Large intestine (tissue), 3 donors: ENCODE measurements around the gene TRIM56. TPM values are rescaled to one million over a fixed set of nuclear protein-coding genes. Genes with fewer than 3 reads are reported as not detected.
"Not testable (repeated sequence)": the region's sequence is repeated elsewhere in the genome, so short reads cannot be mapped to it uniquely, and the experiment has no call there.

Source experiments
- DNase-seq, 2 donors: peaks; one replicate each; pipeline versions ENCODE4 v3.0.0 to v3.0.0-alpha.2; 2013
- H3K27ac ChIP-seq: one replicate; pipeline ENCODE4 v1.5.1; 2013; ENCODE audit warnings: low read length
- H3K27me3 ChIP-seq: 2 replicates; pipeline ENCODE4 v1.6.1; 2013; ENCODE audit warnings: low read length; ENCODE audit not compliant: control insufficient read depth, insufficient read depth
- H3K36me3 ChIP-seq: 2 replicates; pipeline ENCODE4 v1.6.1; 2013; ENCODE audit warnings: low read length; ENCODE audit not compliant: control insufficient read depth, insufficient read depth
- H3K4me1 ChIP-seq: one replicate; pipeline ENCODE4 v1.6.1; 2013; ENCODE audit warnings: low read length; ENCODE audit not compliant: control insufficient read depth, insufficient read depth
- H3K4me3 ChIP-seq: one replicate; pipeline ENCODE4 v1.5.1; 2013; ENCODE audit warnings: low read length
- H3K9me3 ChIP-seq: one replicate; pipeline ENCODE4 v1.6.1; 2013; ENCODE audit warnings: mild to moderate bottlenecking, low read depth, low read length, moderate library complexity; ENCODE audit not compliant: control insufficient read depth
- WGBS: methylation state at CpG from one replicate; pipeline ENCODE4 v1.1.5; 2013; ENCODE audit warnings: low lambda C conversion rate; ENCODE audit not compliant: insufficient coverage; 5-methylcytosine and 5-hydroxymethylcytosine counted together
- polyA plus RNA-seq: library from polyadenylated mRNA; unstranded; fragments of 120-200 nt; gene quantifications from one replicate; pipeline ENCODE4 v1.2.1, GENCODE V29; 2013

Gene TRIM56
- polyA plus RNA-seq, 1 donor = 25.6 TPM

GRCh38 chr7:101121631-101121990 lies 36.3 kb downstream of the TRIM56 start:
- not testable (repeated sequence) for H3K9me3 ChIP-seq, DNase-seq, H3K4me3 ChIP-seq, H3K36me3 ChIP-seq
- peaks cover 30% of the 10 kb centered on the region for H3K27me3 ChIP-seq
- peak overlapping the region; percentile 83 for H3K27ac ChIP-seq
- WGBS = no CpG with 5 or more reads among the region's 9 CpGs
- peaks cover 22% of the 10 kb centered on the region for H3K4me1 ChIP-seq

- no peaks in the 10 kb centered on the region for H3K9me3 ChIP-seq
- no peaks in the 10 kb centered on the region for H3K36me3 ChIP-seq
- H3K27me3 ChIP-seq = peaks cover 33% of the 10 kb centered on the region
- H3K4me3 ChIP-seq = peak overlapping the region; percentile 30
- DNase-seq = peak; percentile 81 to 86
- peaks cover 28% of the 10 kb centered on the region for H3K4me1 ChIP-seq
- 3% methylated on average over 5 of the region's 17 CpGs for WGBS
- H3K27ac ChIP-seq = peak overlapping the region; percentile 83
These were observed 37.0 kb downstream of the TRIM56 start for GRCh38 chr7:101121991-101122932.

GRCh38 chr7:101122933-101123702 lies 37.8 kb downstream of the TRIM56 start:
- H3K4me1 ChIP-seq = peaks cover 29% of the 10 kb centered on the region

GRCh38 chr7:101123703-101124068 lies 38.4 kb downstream of the TRIM56 start:
- Histone ChIP-seq H3K36me3 (no peaks in the 10 kb centered on the region), H3K27me3 (peaks cover 36% of the 10 kb centered on the region), H3K4me3 (no peak overlapping the region), H3K4me1 (peaks cover 29% of the 10 kb centered on the region), H3K27ac (no peak overlapping the region), H3K9me3 (peaks cover 3% of the 10 kb centered on the region)
- no CpG with 5 or more reads among the region's 3 CpGs for WGBS
- DNase-seq = no peak

More at GRCh38 chr7:101122933-101123702, 37.8 kb downstream of the TRIM56 start:
- Histone ChIP-seq H3K36me3 (no peaks in the 10 kb centered on the region), H3K27me3 (peaks cover 34% of the 10 kb centered on the region), H3K27ac (peak overlapping the region; percentile 83), H3K9me3 (no peaks in the 10 kb centered on the region), H3K4me3 (no peak overlapping the region)
- 72% methylated on average over 2 of the region's 11 CpGs for WGBS
- DNase-seq = no peak

GRCh38 chr7:101124376-101125056 lies 39.2 kb downstream of the TRIM56 start:
- H3K27ac ChIP-seq = no peak overlapping the region
- no CpG with 5 or more reads among the region's 7 CpGs for WGBS
- no peaks in the 10 kb centered on the region for H3K36me3 ChIP-seq
- peaks cover 36% of the 10 kb centered on the region for H3K27me3 ChIP-seq
- H3K4me3 ChIP-seq = no peak overlapping the region
- H3K9me3 ChIP-seq = peaks cover 3% of the 10 kb centered on the region
- DNase-seq = peak in 1 of 2 donors; percentile 46
- peaks cover 29% of the 10 kb centered on the region for H3K4me1 ChIP-seq

GRCh38 chr7:101125989-101126650 lies 40.8 kb downstream of the TRIM56 start:
- DNase-seq = peak in 1 of 2 donors; percentile 76
- Histone ChIP-seq H3K27me3 (peaks cover 31% of the 10 kb centered on the region), H3K27ac (peak overlapping the region; percentile 9), H3K4me1 (peaks cover 29% of the 10 kb centered on the region), H3K4me3 (no peak overlapping the region), H3K9me3 (peaks cover 6% of the 10 kb centered on the region), H3K36me3 (no peaks in the 10 kb centered on the region)
- WGBS = 100% methylated on average over 1 of the region's 15 CpGs

- H3K9me3 ChIP-seq = peaks cover 8% of the 10 kb centered on the region
- DNase-seq = peak; percentile 80 to 86
- peak within 1 kb of the TSS; percentile 9 for H3K27ac ChIP-seq
- H3K4me1 ChIP-seq = peaks cover 25% of the 10 kb centered on the region
- no peak within 1 kb of the TSS for H3K4me3 ChIP-seq
- peaks cover 28% of the 10 kb centered on the region for H3K27me3 ChIP-seq
- no CpG with 5 or more reads among the region's 22 CpGs for WGBS
- no peaks in the 10 kb centered on the region for H3K36me3 ChIP-seq
These were observed 41.6 kb downstream of the TRIM56 start, which contains the start of gene SERPINE1 for GRCh38 chr7:101126651-101127459. Gene SERPINE1 (plus strand): TSS chr7:101127104. CDS start chr7:101128394, 1,290 bp downstream.

GRCh38 chr7:101127460-101128039 lies 42.3 kb downstream of the TRIM56 start:
- H3K27ac ChIP-seq = no peak overlapping the region
- WGBS = 90% methylated on average over 2 of the region's 3 CpGs

More at GRCh38 chr7:101127460-101128039, 42.3 kb downstream of the TRIM56 start:
- Histone ChIP-seq H3K36me3 (no peaks in the 10 kb centered on the region), H3K4me3 (no peak overlapping the region), H3K9me3 (peaks cover 8% of the 10 kb centered on the region), H3K4me1 (peaks cover 18% of the 10 kb centered on the region), H3K27me3 (peaks cover 31% of the 10 kb centered on the region)
- no peak for DNase-seq
